ENCODE results near the gene TTYH2.
"Not testable (repeated sequence)": the region's sequence is repeated elsewhere in the genome, so short reads cannot be mapped to it uniquely, and the experiment has no call there.

The TTYH2 gene

GRCh38 chr17:74281799-74282198 lies 68.4 kb downstream of the TTYH2 start:
- no peak overlapping the region for H3K23ac ChIP-seq (ENCODE audit: low read length in 2 of 2)
- no peak for DNase-seq
- no peak overlapping the region for H2BK5ac ChIP-seq (ENCODE audit: low read depth, low read length, poor library complexity, severe bottlenecking)
- no peak overlapping the region for H3K9ac ChIP-seq (ENCODE audit: low read length)
- peaks cover 10 to 16% of the 10 kb centered on the region in 2 experiments for H3K27me3 ChIP-seq (ENCODE audit: control insufficient read depth in 1 of 2, insufficient read depth in 1 of 2, low read length in 2 of 2)
- no peaks in the 10 kb centered on the region for H3K79me1 ChIP-seq (replicated peaks; ENCODE audit: low read length, poor library complexity, severe bottlenecking)
- no peak overlapping the region for H4K8ac ChIP-seq (ENCODE audit: low read length)
- no peak overlapping the region for H2AK5ac ChIP-seq (ENCODE audit: low read length, severe bottlenecking)
- H2AFZ ChIP-seq (ENCODE audit: low read depth, low read length) = no peak overlapping the region
- no peak overlapping the region for H3K4me2 ChIP-seq (ENCODE audit: low read length, poor library complexity, severe bottlenecking)
- WGBS = 84% methylated on average over 20 of the region's 20 CpGs
- no peak overlapping the region for H4K91ac ChIP-seq (ENCODE audit: low read length)
- no peak overlapping the region for H2BK15ac ChIP-seq (ENCODE audit: low read depth, poor library complexity, severe bottlenecking)
- no peak overlapping the region for H3K4ac ChIP-seq (ENCODE audit: low read depth in 1 of 2, low read length in 2 of 2)
- no peak overlapping the region for H3K4me3 ChIP-seq (ENCODE audit: insufficient read depth in 1 of 2, low read depth in 1 of 2, low read length in 2 of 2)
- no peak overlapping the region for H2BK120ac ChIP-seq (ENCODE audit: low read depth, low read length)
- no peak overlapping the region for H2BK12ac ChIP-seq (ENCODE audit: low read length in 2 of 2)
- H3K14ac ChIP-seq (ENCODE audit: low read length in 2 of 2) = no peak overlapping the region
- H3K36me3 ChIP-seq (ENCODE audit: control insufficient read depth in 1 of 2, insufficient read depth in 2 of 2, low read depth in 1 of 2, low read length in 2 of 2) = no peaks in the 10 kb centered on the region
- no peak overlapping the region for H3K18ac ChIP-seq (ENCODE audit: low read depth in 1 of 2, low read length in 2 of 2)
- H3K27ac ChIP-seq (ENCODE audit: low read length, poor library complexity, severe bottlenecking) = no peak overlapping the region
- no peaks in the 10 kb centered on the region for H3K9me3 ChIP-seq (ENCODE audit: control insufficient read depth, low read length)
- peaks cover 4% of the 10 kb centered on the region for H3K4me1 ChIP-seq (ENCODE audit: control insufficient read depth, insufficient read depth, low read depth, low read length)

GRCh38 chr17:74282274-74282586 lies 68.9 kb downstream of the TTYH2 start:
- not testable (repeated sequence) for H2BK15ac ChIP-seq (ENCODE audit: low read depth, poor library complexity, severe bottlenecking); H3K4me1 ChIP-seq (ENCODE audit: control insufficient read depth, insufficient read depth, low read depth, low read length); H3K9ac ChIP-seq (ENCODE audit: low read length); H2AFZ ChIP-seq (ENCODE audit: low read depth, low read length); H4K91ac ChIP-seq (ENCODE audit: low read length); H3K4me2 ChIP-seq (ENCODE audit: low read length, poor library complexity, severe bottlenecking); H2BK5ac ChIP-seq (ENCODE audit: low read depth, low read length, poor library complexity, severe bottlenecking); H3K9me3 ChIP-seq (ENCODE audit: control insufficient read depth, low read length); H4K8ac ChIP-seq (ENCODE audit: low read length); H2BK12ac ChIP-seq (ENCODE audit: low read length in 2 of 2); H3K36me3 ChIP-seq (ENCODE audit: control insufficient read depth in 1 of 2, insufficient read depth in 2 of 2, low read depth in 1 of 2, low read length in 2 of 2); H3K23ac ChIP-seq (ENCODE audit: low read length in 2 of 2); H3K4ac ChIP-seq (ENCODE audit: low read depth in 1 of 2, low read length in 2 of 2); H2AK5ac ChIP-seq (ENCODE audit: low read length, severe bottlenecking); H3K27ac ChIP-seq (ENCODE audit: low read length, poor library complexity, severe bottlenecking); H2BK120ac ChIP-seq (ENCODE audit: low read depth, low read length); DNase-seq; H3K79me1 ChIP-seq (replicated peaks; ENCODE audit: low read length, poor library complexity, severe bottlenecking); H3K14ac ChIP-seq (ENCODE audit: low read length in 2 of 2); H3K18ac ChIP-seq (ENCODE audit: low read depth in 1 of 2, low read length in 2 of 2); H3K4me3 ChIP-seq (ENCODE audit: insufficient read depth in 1 of 2, low read depth in 1 of 2, low read length in 2 of 2)
- peaks cover 10 to 16% of the 10 kb centered on the region in 2 experiments for H3K27me3 ChIP-seq (ENCODE audit: control insufficient read depth in 1 of 2, insufficient read depth in 1 of 2, low read length in 2 of 2)
- WGBS = 82% methylated on average over 4 of the region's 4 CpGs

- H3K23ac ChIP-seq (ENCODE audit: low read length in 2 of 2) = no peak overlapping the region
- H2BK15ac ChIP-seq (ENCODE audit: low read depth, poor library complexity, severe bottlenecking) = no peak overlapping the region
- H3K9me3 ChIP-seq (ENCODE audit: control insufficient read depth, low read length) = no peaks in the 10 kb centered on the region
- H2BK5ac ChIP-seq (ENCODE audit: low read depth, low read length, poor library complexity, severe bottlenecking) = no peak overlapping the region
- H3K4me3 ChIP-seq (ENCODE audit: insufficient read depth in 1 of 2, low read depth in 1 of 2, low read length in 2 of 2) = no peak overlapping the region
- no peak overlapping the region for H3K4me2 ChIP-seq (ENCODE audit: low read length, poor library complexity, severe bottlenecking)
- no peak overlapping the region for H3K4ac ChIP-seq (ENCODE audit: low read depth in 1 of 2, low read length in 2 of 2)
- H4K91ac ChIP-seq (ENCODE audit: low read length) = no peak overlapping the region
- peaks cover 10% of the 10 kb centered on the region in 2 experiments for H3K27me3 ChIP-seq (ENCODE audit: control insufficient read depth in 1 of 2, insufficient read depth in 1 of 2, low read length in 2 of 2)
- H3K14ac ChIP-seq (ENCODE audit: low read length in 2 of 2) = no peak overlapping the region
- no peak overlapping the region for H3K27ac ChIP-seq (ENCODE audit: low read length, poor library complexity, severe bottlenecking)
- H3K79me1 ChIP-seq (replicated peaks; ENCODE audit: low read length, poor library complexity, severe bottlenecking) = no peaks in the 10 kb centered on the region
- H2AK5ac ChIP-seq (ENCODE audit: low read length, severe bottlenecking) = no peak overlapping the region
- H3K9ac ChIP-seq (ENCODE audit: low read length) = no peak overlapping the region
- 57% methylated on average over 7 of the region's 9 CpGs for WGBS
- H2BK12ac ChIP-seq (ENCODE audit: low read length in 2 of 2) = no peak overlapping the region
- H3K36me3 ChIP-seq (ENCODE audit: control insufficient read depth in 1 of 2, insufficient read depth in 2 of 2, low read depth in 1 of 2, low read length in 2 of 2) = no peaks in the 10 kb centered on the region
- no peak overlapping the region for H3K18ac ChIP-seq (ENCODE audit: low read depth in 1 of 2, low read length in 2 of 2)
- no peak overlapping the region for H2BK120ac ChIP-seq (ENCODE audit: low read depth, low read length)
- H4K8ac ChIP-seq (ENCODE audit: low read length) = no peak overlapping the region
- no peak overlapping the region for H2AFZ ChIP-seq (ENCODE audit: low read depth, low read length)
- peaks cover 4% of the 10 kb centered on the region for H3K4me1 ChIP-seq (ENCODE audit: control insufficient read depth, insufficient read depth, low read depth, low read length)
- no peak for DNase-seq
Observed at GRCh38 chr17:74282587-74283370, 69.4 kb downstream of the TTYH2 start.

- Histone ChIP-seq H3K36me3 (ENCODE audit: control insufficient read depth in 1 of 2, insufficient read depth in 2 of 2, low read depth in 1 of 2, low read length in 2 of 2) (no peaks in the 10 kb centered on the region), H3K4me2 (ENCODE audit: low read length, poor library complexity, severe bottlenecking) (no peak overlapping the region), H3K4me1 (ENCODE audit: control insufficient read depth, insufficient read depth, low read depth, low read length) (peaks cover 4% of the 10 kb centered on the region), H3K4ac (ENCODE audit: low read depth in 1 of 2, low read length in 2 of 2) (no peak overlapping the region), H3K4me3 (ENCODE audit: insufficient read depth in 1 of 2, low read depth in 1 of 2, low read length in 2 of 2) (no peak overlapping the region), H2AFZ (ENCODE audit: low read depth, low read length) (no peak overlapping the region), H3K27ac (ENCODE audit: low read length, poor library complexity, severe bottlenecking) (no peak overlapping the region), H3K27me3 (ENCODE audit: control insufficient read depth in 1 of 2, insufficient read depth in 1 of 2, low read length in 2 of 2) (peaks cover 10 to 13% of the 10 kb centered on the region in 2 experiments), H2BK12ac (ENCODE audit: low read length in 2 of 2) (no peak overlapping the region), H2BK120ac (ENCODE audit: low read depth, low read length) (no peak overlapping the region), H2AK5ac (ENCODE audit: low read length, severe bottlenecking) (no peak overlapping the region), H3K18ac (ENCODE audit: low read depth in 1 of 2, low read length in 2 of 2) (no peak overlapping the region), H3K23ac (ENCODE audit: low read length in 2 of 2) (no peak overlapping the region), H3K79me1 (replicated peaks; ENCODE audit: low read length, poor library complexity, severe bottlenecking) (no peaks in the 10 kb centered on the region), H3K14ac (ENCODE audit: low read length in 2 of 2) (no peak overlapping the region), H4K91ac (ENCODE audit: low read length) (no peak overlapping the region), H4K8ac (ENCODE audit: low read length) (no peak overlapping the region), H2BK5ac (ENCODE audit: low read depth, low read length, poor library complexity, severe bottlenecking) (no peak overlapping the region), H3K9me3 (ENCODE audit: control insufficient read depth, low read length) (no peaks in the 10 kb centered on the region), H3K9ac (ENCODE audit: low read length) (no peak overlapping the region), H2BK15ac (ENCODE audit: low read depth, poor library complexity, severe bottlenecking) (no peak overlapping the region)
- DNase-seq = no peak
- WGBS = 77% methylated on average over 2 of the region's 4 CpGs
Observed at GRCh38 chr17:74283371-74283673, 70.0 kb downstream of the TTYH2 start.
